ENCODE results near the gene ABI3.
A peak's percentile ranks its signal among the peaks of the same experiment; 100 is the strongest.
"Not testable (repeated sequence)": the region's sequence is repeated elsewhere in the genome, so short reads cannot be mapped to it uniquely, and the experiment has no call there.

Gene ABI3

DNA sequence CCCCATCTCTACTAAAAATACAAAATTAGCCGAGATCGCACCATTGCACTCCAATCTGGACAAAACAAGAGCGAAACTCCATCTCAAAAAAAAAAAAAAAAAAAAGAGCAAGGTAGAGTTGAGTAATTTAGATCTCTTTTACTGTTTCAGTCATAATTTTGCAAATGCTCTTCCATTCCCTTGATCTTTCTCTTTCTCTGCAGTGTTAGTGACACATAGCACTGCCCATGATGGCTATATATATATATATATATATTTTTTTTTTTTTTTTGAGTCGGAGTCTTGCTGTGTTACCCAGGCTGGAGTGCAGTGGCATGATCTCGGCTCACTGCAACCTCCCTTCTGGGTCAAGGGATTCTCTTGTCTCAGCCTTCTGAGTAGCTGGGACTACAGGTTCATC lies 32.3 kb downstream of the ABI3 start:
- FAIRE-seq = no peak
- no peak for DNase-seq (ENCODE audit: extremely low spot score, insufficient read length, low read depth)

DNA sequence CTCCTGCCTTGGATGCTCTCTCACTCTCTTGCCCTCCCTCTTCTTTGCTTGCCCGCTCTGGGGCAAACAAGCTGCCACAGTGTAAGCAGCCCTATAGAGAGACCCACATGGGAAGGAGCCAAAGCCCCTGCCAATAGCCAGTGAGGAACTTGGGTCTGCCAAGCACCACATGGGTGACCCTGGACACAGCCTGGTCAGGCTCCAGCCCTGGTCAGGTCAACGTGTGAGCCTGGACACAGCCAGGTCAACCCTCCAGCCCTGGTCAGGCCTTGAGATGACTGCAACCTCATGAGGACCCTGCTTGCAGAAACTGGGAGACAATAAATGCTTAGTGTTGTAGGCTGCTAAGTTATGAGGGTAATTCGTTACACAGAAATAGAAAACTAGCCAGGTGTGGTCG lies 34.3 kb downstream of the ABI3 start:
- FAIRE-seq (no peak), DNase-seq (ENCODE audit: extremely low spot score, insufficient read length, low read depth) (no peak)

DNA sequence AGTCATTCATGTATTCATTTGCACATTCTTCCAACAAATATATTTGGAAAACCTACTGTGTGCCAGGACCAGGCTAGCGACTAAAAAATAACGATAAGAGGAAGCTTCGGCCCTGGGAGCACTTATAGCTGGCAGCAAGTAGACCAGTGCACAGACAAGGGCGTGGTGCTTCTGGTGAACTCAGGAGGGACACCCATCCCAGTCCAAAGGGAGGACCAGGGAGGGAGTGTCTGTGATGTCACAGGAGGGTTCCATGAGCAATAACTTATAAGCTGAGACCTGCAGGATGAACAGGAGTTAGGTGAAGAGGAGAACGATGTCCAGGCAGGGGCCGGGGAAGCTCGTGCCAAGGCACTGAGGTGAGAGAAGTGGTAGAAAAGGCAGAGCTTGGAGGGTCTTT lies 37.4 kb downstream of the ABI3 start:
- no peak for DNase-seq (ENCODE audit: extremely low spot score, insufficient read length, low read depth)

DNA sequence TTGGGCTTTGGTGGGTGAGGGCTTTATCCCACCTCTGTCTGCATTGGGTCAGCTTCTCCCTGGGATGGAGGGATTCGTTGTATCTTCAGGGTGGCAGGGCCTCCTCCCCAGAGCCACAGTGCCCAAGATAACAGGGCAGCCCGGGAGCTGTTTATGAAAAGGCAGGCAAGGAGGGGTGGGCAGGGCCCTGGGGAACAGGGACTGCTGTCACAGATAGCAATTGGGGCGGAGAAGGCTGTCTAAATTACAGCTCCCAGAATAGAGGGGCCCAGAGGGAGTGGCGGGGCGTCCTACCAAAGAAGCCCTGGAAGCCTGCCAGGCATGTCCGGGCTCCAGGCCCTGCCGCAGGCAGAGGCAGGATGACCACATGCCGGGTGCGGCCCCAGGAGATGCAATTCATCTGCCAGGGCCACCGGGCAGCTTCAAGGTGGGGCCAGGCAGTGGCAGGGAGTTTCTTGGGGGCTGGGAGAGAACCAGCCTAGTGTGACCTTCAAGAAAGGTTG lies 38.8 kb downstream of the ABI3 start:
- DNase-seq (ENCODE audit: extremely low spot score, insufficient read length, low read depth) = no peak
- FAIRE-seq = no peak

More for the DNA sequence above, 37.4 kb downstream of the ABI3 start:
- no peak for FAIRE-seq

DNA sequence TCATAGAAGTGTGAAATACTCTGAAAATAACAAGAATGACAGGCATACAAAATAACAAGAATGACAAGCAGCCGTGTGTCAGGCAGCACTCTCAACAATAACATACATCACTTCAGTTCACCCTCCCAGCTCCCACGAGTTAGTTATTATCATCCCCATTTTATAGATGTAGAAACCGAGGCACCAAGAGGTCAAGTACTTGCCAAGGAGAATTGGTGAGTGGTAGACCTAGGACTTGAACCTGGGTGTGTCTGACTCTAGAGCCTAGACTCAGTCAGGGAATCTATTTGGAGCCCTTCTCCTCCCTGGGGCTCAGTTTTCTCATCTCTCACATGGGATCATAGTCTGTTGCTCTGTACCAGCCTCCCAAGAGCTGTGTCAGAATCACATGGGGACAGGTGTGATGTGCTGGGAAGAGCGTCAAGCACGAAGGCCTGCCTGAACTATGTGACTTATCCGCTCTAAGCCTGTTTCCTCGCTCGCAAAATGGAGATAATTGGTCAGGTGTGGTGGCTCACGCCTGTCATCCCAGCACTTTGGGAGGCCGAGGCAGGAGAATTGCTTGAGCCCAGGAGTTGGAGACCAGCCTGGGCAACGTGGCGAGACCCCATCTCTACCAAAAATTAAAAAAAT lies 39.5 kb downstream of the ABI3 start:
- no peak for FAIRE-seq

DNA sequence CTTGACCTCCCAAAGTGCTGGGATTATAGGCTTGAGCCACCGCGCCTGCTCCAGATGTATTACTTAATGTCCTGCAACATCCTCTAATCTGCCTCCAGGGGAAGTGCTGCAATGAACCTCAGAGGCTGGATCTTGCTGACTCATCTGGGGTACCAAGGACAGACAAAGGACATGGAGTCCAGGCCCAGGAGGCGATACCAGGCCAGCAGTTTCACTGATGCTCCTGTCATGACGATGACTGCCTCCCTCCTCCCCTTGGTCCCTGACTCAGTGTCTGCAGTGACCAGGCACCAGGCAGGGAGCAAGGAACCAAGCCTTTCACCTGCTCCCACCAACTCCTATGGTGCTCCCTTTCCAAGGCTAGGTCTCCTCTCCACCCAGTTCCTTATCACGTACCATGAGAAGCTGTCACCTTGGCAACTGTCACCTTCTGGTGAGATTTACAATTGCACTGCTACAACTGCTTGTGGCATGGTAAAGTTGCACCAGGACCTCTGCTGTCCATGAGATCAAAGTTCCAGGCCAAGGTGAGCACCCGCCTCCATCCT lies 41.7 kb downstream of the ABI3 start:
- FAIRE-seq (no peak), DNase-seq (ENCODE audit: extremely low spot score, insufficient read length, low read depth) (no peak)

More for the DNA sequence above, 39.5 kb downstream of the ABI3 start:
- DNase-seq (ENCODE audit: extremely low spot score, insufficient read length, low read depth) = no peak

DNA sequence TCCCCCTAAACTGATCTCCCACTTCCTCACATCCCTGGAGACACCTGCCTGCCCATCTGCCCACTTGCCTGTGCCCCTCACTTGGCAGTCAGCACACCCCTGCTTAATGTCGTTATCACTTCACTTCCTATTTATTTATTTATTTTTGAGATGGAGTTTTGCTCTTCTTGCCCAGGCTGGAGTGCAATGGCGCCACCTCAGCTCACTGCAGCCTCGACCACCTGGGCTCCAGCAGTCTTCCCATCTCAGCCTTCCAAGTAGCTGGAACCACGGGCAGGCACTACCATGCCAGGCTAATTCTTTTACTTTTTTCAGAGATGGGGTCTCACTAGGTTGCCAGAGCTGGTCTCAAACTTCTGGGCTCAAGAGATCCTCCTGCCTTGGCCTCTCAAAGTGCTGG lies 43.6 kb downstream of the ABI3 start:
- DNase-seq (ENCODE audit: extremely low spot score, insufficient read length, low read depth) = no peak
- no peak for FAIRE-seq

DNA sequence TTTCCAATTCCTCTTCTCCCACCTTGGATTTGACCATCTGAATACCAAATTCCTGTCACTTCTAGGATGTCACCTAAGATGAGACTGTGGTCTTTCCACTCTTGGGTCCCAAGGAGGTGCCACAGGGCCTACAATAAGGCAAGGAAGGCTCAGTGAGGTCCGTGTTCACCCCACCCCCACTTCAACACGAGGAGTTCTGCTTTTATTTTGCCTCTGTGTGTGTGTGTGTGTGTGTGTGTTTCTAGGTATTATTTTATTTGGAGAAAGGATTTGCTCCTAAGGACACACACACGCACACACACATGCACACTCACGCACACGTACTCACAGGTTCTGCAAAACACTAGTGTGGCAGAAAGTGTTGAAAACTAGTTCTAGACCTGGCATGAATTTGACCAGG lies 44.6 kb downstream of the ABI3 start:
- DNase-seq (ENCODE audit: extremely low spot score, insufficient read length, low read depth) (no peak), FAIRE-seq (no peak)

DNA sequence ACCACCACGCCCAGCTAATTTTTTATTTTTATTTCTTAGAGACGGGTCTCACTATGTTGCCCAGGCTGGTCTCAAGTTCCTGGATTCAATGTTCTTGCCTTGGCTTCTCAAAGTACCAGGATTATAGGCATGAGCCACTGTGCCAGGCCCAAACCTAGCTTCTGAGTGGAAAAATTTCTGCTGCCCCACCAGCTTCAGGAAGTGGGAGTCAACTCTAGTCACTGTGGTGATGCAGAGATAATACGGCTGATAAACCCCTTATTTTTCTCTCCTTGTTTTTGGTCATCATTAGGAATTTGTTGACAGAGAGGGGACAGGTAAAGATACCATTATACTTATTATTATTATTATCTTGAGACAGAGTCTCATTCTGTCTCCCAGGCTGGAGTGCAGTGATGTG lies 47.9 kb downstream of the ABI3 start:
- no peak for DNase-seq (ENCODE audit: extremely low spot score, insufficient read length, low read depth)
- FAIRE-seq = no peak

DNA sequence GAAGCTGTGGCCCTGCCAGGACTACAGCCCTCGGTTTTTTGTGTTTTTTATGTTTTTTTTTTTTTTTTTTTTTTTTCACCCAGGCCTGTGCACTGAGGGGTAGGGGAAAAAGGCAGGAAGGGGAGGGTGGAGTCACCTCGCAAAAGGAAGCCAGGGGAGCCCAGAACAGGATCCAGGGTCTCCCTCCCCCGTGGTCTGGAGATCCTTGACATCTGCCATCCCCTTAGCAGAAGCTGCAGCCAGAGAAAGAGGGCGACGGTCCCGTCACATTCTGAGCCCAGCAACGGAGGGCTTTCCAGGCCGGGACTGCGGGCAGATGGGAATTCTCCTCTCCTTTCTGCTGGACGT lies 49.1 kb downstream of the ABI3 start:
- FAIRE-seq = no peak
- DNase-seq (ENCODE audit: extremely low spot score, insufficient read length, low read depth) = no peak

DNA sequence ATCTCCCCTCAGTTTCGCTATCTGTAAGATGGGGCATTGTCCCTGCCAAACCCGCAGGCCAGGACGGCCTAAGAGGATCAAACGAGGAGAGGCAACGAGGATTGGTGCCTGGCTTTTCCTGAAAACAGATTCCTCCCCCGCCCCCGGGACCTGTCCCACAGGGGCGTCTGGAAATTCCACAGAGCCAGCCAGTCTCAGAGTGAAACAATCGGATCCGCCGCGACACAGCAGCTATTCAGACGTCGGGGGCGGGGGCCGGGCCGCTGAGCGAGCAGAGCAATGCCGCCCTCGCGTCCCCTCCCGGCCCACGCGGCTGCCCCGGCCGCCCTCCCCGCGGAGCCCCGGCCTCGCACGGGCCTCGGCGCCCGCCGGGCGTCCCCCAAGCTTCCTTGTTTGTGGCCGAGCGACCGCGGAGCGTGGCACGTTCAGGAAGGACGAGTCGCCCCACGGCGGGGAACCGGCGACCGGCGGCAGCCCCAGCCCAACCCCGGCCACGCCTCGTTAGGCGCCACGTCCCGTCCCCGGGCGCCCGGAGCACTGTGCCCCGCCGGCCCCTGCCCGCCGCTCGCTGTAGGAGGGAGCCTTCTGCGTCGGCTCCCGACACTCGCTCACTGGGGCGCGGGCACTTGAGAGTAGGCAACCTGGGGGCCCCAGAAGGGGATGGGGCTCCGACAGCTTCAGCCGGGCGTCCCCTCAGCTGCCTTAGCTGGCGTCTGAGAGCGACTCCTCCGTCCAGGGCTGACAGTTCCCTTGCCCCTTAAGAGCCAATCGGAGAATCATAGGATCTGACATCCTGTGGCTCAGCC lies 49.7 kb downstream of the ABI3 start:
- peak; percentile 32 for DNase-seq (ENCODE audit: extremely low spot score, insufficient read length, low read depth)
- no peak for FAIRE-seq

DNA sequence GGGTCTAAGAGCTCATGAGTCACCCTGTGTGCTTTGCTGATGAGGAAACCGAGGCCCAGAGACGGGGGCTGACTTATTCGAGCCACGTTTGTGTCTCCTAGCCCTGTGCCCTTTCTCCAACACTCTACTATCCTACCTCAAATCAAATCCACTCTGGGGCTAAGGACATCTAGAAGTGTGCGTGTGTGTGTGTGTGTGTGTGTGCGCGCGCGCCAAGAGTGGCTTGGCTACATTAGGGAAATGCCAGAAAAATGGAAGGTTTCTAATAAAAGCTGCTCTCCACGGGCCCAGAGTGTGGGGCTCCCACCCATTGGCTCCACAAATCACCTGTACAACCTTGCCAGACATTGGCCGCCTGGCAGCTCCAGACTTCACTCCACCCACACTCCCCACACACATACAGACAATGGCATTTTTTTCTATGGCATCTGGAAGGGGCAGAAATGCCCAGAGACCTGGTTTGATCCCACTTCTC lies 50.3 kb downstream of the ABI3 start:
- no peak for DNase-seq (ENCODE audit: extremely low spot score, insufficient read length, low read depth)
- no peak for FAIRE-seq

DNA sequence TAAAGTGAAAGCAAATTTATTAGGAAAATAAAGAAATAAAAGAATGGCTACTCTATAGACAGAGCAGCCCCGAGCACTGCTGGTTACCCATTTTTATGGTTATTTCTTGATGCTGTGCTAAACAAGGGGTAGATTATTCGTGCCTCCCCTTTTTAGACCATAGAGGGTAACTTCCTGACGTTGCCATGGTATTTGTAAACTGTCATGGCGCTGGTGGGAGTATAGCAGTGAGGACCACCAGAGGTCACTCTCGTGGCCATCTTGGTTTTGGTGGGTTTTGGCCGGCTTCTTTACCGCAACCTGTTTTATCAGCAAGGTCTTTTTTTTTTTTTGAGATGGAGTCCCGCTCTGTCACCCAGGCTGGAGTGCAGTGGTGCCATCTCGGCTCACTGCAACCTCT lies 51.0 kb downstream of the ABI3 start:
- DNase-seq (ENCODE audit: extremely low spot score, insufficient read length, low read depth); FAIRE-seq: not testable (repeated sequence)

DNA sequence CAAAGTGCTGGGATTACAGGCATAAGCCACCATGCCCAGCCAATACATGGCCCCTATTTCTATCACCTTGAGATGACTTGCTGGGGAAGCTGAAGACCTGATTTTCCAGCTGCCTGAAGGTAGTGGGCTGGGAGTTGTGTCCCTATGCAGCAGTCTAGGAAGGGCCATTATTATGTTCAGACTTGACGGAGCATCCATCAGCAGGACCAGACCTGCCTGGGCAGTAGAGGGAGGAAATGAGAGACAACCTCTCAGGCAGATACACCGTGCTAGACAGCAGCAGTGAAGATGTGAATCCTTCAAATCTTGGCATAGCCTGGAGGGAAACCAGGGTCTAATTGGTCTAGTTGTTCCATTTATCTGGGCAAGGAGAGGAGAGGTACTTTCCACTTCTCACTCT lies 55.7 kb downstream of the ABI3 start:
- DNase-seq (ENCODE audit: extremely low spot score, insufficient read length, low read depth) (no peak), FAIRE-seq (no peak)

DNA sequence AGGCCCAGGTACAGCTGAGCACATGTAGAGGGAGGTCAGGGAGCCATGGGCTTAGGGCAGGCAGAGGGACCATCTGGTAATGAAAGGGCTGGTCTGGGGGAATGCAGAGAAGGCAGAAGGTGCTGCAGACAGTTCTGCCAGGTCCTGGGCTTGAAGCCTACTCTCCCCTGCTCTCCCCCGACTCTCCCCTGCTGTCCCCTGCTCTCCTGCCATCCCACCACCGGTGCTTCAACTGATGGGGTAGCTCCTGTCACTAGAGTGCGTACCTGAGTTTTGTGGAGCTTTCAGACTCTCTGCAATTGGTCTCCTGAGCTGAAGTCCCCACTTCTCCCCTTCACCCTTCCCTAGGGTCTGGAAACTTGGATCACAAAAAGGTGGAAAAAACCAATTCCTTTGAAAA lies 57.4 kb downstream of the ABI3 start:
- DNase-seq (ENCODE audit: extremely low spot score, insufficient read length, low read depth) = no peak
- no peak for FAIRE-seq

DNA sequence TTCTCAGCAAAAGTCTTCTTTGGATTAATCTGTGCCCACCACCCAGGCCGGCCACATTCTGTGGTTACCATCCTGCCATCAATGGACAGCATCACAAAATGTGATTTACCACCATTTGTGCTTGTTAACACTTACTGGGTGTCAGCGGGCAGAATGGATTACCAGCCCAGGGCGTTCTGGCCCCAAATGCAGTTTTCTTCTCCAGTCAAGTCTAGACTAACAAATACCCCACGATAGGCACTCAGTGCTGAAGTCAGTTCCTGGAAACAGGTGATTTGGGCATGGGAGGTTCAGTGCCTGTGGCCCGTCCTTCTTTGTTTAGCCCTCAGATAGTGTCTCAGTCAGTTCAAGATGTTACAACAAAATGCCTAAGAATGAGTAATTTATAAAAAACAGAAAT lies 58.8 kb downstream of the ABI3 start:
- FAIRE-seq (no peak), DNase-seq (ENCODE audit: extremely low spot score, insufficient read length, low read depth) (no peak)

Data from GM18507 (cell line).